Right atrium auricular region (tissue), 2 donors: ENCODE data around the gene RARRES2. TPM values are rescaled to one million over a fixed set of nuclear protein-coding genes. Genes with fewer than 3 reads are reported as not detected.

ENCODE experiments used
- DNase-seq: peaks from one replicate; pipeline ENCODE4 v3.0.0-alpha.2; 2019; ENCODE audit warnings: low spot score
- H3K27ac ChIP-seq, 2 donors: fragments of 200-600 bp; sonication (generic); 1 replicate in 1 of 2; 2 replicates in 1 of 2; pipeline ENCODE4 v1.5.1; 2016 to 2019
- H3K27me3 ChIP-seq, 2 donors: fragments of 200-600 bp; sonication (generic); one replicate each; pipeline versions ENCODE4 v1.5.1 to v1.6.0; 2017 to 2019
- H3K36me3 ChIP-seq: fragments of 200-600 bp; sonication (generic); one replicate; pipeline ENCODE4 v1.5.1; 2016
- H3K4me1 ChIP-seq, 2 donors: fragments of 200-600 bp; sonication (generic); one replicate each; pipeline versions ENCODE4 v1.5.1 to v1.6.0; 2017 to 2019
- H3K4me3 ChIP-seq, 2 donors: fragments of 200-600 bp; sonication (generic); 1 replicate in 1 of 2; 2 replicates in 1 of 2; pipeline ENCODE4 v1.5.1; 2017 to 2019; ENCODE audit warnings: mild to moderate bottlenecking in 1 of 2, moderate library complexity in 1 of 2
- H3K9me3 ChIP-seq, 2 donors: fragments of 200-600 bp; sonication (generic); one replicate each; pipeline ENCODE4 v1.5.1; 2019
- CTCF ChIP-seq, 2 donors: fragments of 200-600 bp; sonication (generic); IDR thresholded peaks; one replicate each; pipeline ENCODE4 v1.5.1; 2019; ENCODE audit warnings: antibody characterized with exemption in 2 of 2
- total RNA-seq, 2 donors: library from RNA; depleted of rRNA; stranded (reverse); fragments of >200 nt; gene quantifications; one replicate each; pipeline ENCODE4 v1.1.0, GENCODE V29; 2016

Gene RARRES2
- total RNA-seq, 2 donors from 2014 or later = 105 to 197 TPM

GRCh38 chr7:150333659-150334058 is 7.8 kb downstream of the RARRES2 start:
- no peak overlapping the region for H3K27ac ChIP-seq
- peaks cover 0 to 13% of the 10 kb centered on the region in 2 donors for H3K4me1 ChIP-seq
- TF ChIP-seq CTCF (IDR thresholded peaks at IDR 0.05) = no peak
- H3K9me3 ChIP-seq = no peaks in the 10 kb centered on the region
- no peak overlapping the region for H3K4me3 ChIP-seq
- H3K36me3 ChIP-seq = no peaks in the 10 kb centered on the region
- DNase-seq = no peak
- H3K27me3 ChIP-seq = no peaks in the 10 kb centered on the region

DNA sequence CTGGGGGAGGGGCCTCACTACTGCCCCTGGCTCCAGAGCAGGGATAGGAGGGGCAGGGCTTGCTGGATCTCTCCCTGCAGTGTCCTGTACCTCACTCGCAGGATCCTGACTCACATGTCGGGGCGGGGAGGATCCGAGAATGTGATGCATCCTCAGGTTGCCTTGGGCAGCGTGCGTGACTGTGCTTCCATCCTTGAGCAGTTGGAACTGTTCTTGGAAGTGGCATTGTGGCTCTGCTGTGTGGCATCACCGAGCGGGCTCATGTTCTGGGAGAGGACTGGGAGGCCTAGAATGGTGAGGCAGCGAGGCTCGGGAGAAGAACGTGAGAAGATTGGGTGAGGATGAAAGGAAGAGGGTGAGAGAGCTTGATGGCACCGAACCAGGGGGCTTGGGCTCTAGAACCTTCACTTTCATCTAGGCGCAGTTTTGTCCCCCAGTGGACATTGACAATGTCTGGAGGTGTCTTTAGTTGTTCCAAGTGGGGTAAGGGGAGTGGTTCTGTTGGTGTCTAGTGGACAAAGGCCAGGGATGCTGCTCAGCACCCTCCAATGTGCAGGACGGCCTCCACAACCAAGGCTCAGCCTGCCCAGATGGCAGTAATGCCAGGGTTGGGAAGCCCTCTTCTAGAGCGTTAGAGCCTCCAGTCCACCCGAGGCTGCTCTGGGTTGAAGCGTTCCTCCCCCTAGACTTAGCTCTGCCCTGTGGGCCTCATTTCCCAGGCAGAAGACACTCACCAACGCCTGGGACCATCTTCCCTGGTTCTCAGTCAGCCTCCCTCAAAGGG is 8.4 kb downstream of the RARRES2 start:
- Histone ChIP-seq H3K4me1 (peaks cover 0 to 13% of the 10 kb centered on the region in 2 donors), H3K27me3 (no peaks in the 10 kb centered on the region), H3K4me3 (no peak overlapping the region), H3K27ac (no peak overlapping the region), H3K9me3 (no peaks in the 10 kb centered on the region), H3K36me3 (no peaks in the 10 kb centered on the region)
- no peak for TF ChIP-seq CTCF (IDR thresholded peaks at IDR 0.05)
- DNase-seq = no peak

GRCh38 chr7:150330211-150330885 is 11.1 kb downstream of the RARRES2 start:
- Histone ChIP-seq H3K27ac (no peak overlapping the region), H3K36me3 (no peaks in the 10 kb centered on the region), H3K9me3 (no peaks in the 10 kb centered on the region), H3K4me3 (no peak overlapping the region), H3K27me3 (no peaks in the 10 kb centered on the region), H3K4me1 (peaks cover 0 to 2% of the 10 kb centered on the region in 2 donors)
- no peak for DNase-seq
- TF ChIP-seq CTCF (IDR thresholded peaks at IDR 0.05) = no peak

DNA sequence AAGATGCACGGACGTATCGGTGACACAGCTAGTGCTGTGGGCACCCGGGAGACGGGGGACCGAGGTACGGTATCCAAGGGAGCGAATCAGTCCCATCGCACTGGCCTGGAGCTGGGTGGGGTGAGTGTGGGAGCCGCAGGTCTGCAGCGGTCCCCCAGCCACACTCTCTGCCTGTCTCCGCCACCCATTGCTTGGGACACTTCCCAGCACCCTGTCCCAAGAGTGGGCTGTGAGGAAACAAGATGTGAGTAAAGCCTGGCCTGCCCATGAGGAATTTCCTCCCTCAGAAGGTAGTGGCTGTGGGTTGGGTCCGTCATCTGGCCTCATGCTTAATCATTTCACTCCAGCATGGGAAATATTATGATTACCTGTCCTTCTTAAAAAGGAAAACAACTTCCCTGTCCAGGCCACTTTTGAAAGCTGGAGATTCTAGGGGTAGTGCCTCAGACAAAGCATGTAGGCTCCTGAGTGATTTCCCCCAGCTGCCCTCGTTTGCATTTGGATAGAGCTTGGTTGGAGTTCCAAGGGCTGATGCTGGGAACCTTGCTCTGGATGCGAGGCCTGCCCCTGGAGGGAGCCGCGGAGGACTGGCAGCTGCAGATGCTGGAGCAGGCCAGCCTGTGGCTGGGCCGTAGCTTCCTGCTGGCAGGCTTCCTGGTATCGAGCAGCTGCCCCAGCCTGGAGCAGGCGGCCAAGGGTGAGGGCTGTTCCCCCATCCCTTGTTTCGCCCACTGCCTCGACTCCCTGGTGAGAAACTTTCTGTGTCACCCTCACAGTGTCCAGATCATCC is 11.9 kb downstream of the RARRES2 start:
- Histone ChIP-seq H3K27ac (no peak overlapping the region), H3K36me3 (no peaks in the 10 kb centered on the region), H3K4me1 (no peaks in the 10 kb centered on the region), H3K4me3 (no peak overlapping the region), H3K27me3 (no peaks in the 10 kb centered on the region), H3K9me3 (no peaks in the 10 kb centered on the region)
- TF ChIP-seq CTCF (IDR thresholded peaks at IDR 0.05) = no peak
- no peak for DNase-seq

GRCh38 chr7:150327308-150327707 is 14.1 kb downstream of the RARRES2 start:
- no peak for TF ChIP-seq CTCF (IDR thresholded peaks at IDR 0.05)
- no peak overlapping the region for H3K27ac ChIP-seq
- no peaks in the 10 kb centered on the region for H3K9me3 ChIP-seq
- H3K36me3 ChIP-seq = no peaks in the 10 kb centered on the region
- no peak for DNase-seq
- H3K4me3 ChIP-seq = no peak overlapping the region
- no peaks in the 10 kb centered on the region for H3K27me3 ChIP-seq
- H3K4me1 ChIP-seq = peaks cover 0 to 20% of the 10 kb centered on the region in 2 donors
